ENCODE results near the gene DNAJC16. TPM values are rescaled to one million over a fixed set of nuclear protein-coding genes. Genes with fewer than 3 reads are reported as not detected.

DNAJC16 gene
- total and polyA plus RNA-seq, 3 donors from 2014 or later, result 19.9 to 32.1 (median 24.3) TPM

DNA sequence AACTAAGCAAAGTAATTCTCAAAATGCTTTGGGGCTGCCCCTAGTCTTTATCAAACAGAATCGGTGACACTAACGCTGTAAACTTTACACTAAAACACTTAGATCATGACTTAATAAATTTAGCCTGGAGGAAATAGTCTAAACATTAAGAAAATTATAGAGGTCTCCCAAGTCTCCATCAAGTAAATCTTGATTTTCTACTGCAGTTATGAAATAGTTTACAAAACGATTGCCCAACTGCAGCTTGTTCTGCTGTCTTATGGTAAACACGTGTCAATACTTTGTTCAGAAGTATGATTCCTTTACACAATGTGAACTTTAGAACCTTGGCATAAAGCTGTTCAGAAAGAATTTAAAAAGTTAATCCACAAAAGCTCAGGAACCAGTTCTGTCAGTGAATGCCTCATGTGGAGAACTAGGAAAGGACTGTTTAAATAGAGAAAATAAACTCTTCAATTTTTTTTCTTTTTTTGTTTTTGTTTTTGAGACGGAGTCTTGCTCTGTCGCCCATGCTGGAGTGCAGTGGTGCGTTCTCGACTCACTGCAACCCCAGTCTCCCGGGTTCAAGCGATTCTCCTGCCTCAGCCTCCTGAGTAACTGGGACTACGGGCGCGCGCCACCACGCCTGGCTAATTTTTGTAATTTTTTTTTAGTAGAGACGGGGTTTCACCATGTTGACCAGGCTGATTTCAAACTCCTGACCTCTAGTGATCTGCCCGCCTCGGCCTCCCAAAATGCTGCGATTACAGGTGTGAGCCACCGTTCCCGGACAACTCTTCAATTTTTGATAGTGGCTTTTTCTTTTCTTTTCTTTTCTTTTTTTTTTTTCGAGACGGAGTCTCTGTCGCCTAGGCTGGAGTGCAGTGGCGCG, 92.2 kb downstream of the DNAJC16 start:
- H3K27me3 ChIP-seq, result no peaks in the 10 kb centered on the region

DNA sequence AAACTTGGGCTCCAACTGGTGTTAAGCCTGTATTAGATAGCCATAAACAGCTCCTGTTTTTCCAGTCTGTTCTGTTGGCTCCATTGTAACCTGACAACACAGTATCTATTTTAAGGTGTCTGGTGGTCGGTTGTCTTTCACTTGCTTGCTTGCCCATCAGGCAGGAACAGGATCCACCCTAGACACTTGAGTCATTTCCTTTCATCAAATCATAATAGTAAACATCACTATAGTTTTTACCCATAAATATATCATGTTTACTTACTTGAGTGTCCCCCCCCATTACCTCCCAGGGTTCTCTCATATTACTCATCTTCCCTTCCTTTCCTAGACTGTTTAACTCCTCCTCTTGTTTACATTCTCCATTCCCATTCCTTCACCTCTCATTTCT, 93.5 kb downstream of the DNAJC16 start:
- no peak for TF ChIP-seq POLR2A (IDR thresholded peaks at IDR 0.05)
- TF ChIP-seq, protein P1, sequence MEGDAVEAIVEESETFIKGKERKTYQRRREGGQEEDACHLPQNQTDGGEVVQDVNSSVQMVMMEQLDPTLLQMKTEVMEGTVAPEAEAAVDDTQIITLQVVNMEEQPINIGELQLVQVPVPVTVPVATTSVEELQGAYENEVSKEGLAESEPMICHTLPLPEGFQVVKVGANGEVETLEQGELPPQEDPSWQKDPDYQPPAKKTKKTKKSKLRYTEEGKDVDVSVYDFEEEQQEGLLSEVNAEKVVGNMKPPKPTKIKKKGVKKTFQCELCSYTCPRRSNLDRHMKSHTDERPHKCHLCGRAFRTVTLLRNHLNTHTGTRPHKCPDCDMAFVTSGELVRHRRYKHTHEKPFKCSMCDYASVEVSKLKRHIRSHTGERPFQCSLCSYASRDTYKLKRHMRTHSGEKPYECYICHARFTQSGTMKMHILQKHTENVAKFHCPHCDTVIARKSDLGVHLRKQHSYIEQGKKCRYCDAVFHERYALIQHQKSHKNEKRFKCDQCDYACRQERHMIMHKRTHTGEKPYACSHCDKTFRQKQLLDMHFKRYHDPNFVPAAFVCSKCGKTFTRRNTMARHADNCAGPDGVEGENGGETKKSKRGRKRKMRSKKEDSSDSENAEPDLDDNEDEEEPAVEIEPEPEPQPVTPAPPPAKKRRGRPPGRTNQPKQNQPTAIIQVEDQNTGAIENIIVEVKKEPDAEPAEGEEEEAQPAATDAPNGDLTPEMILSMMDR (IDR thresholded peaks at IDR 0.05), result no peak
- no peak overlapping the region for H3K4me3 ChIP-seq
- H3K9me3 ChIP-seq, result no peaks in the 10 kb centered on the region
- 39 to 50% methylated on average over 1 of the region's 1 CpG for WGBS, 2 donors
- no peak overlapping the region for H3K27ac ChIP-seq
- DNase-seq, result no peak
- intact Hi-C loops (cut with DNase I; ENCODE audit: low total_unique reads), result no loop called here
- H3K4me1 ChIP-seq, result peaks cover 18% of the 10 kb centered on the region
- no peaks in the 10 kb centered on the region for H3K27me3 ChIP-seq
- no peaks in the 10 kb centered on the region for H3K36me3 ChIP-seq (ENCODE audit: low read depth, missing control alignments)

More for the DNA sequence above, 92.2 kb downstream of the DNAJC16 start:
- TF ChIP-seq, protein P1 (IDR thresholded peaks at IDR 0.05), result no peak
- TF ChIP-seq POLR2A (IDR thresholded peaks at IDR 0.05), result no peak
- intact Hi-C loops (cut with DNase I; ENCODE audit: low total_unique reads), result no loop called here
- 49 to 68% methylated on average over 26 of the region's 26 CpGs for WGBS, 2 donors
- DNase-seq, result no peak
- Histone ChIP-seq H3K9me3 (no peaks in the 10 kb centered on the region), H3K36me3 (ENCODE audit: low read depth, missing control alignments) (no peaks in the 10 kb centered on the region), H3K27ac (peak overlapping the region in 1 of 2 donors; percentile 92), H3K4me3 (peak overlapping the region; percentile 76 to 81), H3K4me1 (peaks cover 18% of the 10 kb centered on the region)

DNA sequence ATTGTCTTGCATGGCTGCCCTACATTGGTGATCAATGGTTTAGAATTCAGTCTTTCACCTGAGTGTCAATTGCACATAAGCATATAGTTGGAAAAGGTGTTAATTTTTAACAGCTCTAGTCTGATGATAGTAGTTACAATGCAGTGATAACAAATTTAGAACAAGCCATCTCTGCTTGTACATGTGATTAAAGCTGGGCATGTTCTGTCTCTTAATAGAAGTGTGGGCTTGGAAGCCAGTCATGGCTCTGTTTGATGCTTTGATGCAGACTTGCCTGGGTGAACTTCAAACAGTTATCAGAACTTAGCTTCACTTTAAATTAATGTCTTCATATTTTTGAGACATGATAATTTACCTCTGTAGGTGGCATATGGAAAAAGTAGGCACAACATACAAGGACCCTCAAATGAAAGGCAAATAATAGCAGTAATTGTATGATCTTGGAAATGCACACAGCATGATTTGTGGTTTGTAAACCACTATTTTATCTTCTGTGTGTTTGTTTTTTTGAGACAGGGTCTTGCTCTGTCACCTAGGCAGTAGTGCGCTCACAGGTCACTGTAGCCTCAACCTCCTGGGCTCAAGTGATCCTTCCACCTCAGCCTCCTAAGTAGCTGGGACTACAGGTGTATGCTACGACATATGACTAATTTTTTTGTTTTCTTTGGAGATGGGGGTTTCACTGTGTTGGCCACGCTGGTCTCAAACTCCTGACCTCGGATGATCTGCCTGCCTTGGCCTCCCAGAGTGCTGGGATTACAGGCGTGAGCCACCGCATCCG, 94.4 kb downstream of the DNAJC16 start:
- Histone ChIP-seq H3K36me3 (ENCODE audit: low read depth, missing control alignments) (no peaks in the 10 kb centered on the region), H3K9me3 (no peaks in the 10 kb centered on the region), H3K4me3 (no peak overlapping the region), H3K27me3 (no peaks in the 10 kb centered on the region), H3K27ac (no peak overlapping the region), H3K4me1 (peaks cover 18% of the 10 kb centered on the region)
- DNase-seq, result no peak
- TF ChIP-seq, protein P1 (IDR thresholded peaks at IDR 0.05), result no peak
- no peak for TF ChIP-seq POLR2A (IDR thresholded peaks at IDR 0.05)
- intact Hi-C loops (cut with DNase I; ENCODE audit: low total_unique reads), result no loop called here
- 89 to 96% methylated on average over 7 of the region's 7 CpGs for WGBS, 2 donors

DNA sequence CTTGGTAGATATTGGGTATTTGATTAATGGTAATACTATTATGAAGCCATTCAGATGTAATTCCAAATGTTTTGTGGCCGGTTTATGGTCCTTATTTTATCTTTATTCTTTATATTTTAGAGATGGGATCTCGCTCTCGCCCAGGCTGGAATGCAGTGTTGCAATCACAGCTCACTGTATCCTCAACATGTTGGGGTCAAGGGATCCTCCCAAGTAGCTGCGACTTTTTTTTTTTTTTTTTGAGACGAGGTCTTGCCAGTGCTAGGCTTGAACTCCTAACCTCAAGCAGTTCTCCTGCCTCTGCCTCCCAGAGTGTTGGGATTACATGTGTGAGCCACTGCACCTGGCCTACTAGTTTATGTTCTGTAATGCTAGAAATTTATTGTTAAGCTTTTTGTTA, 95.3 kb downstream of the DNAJC16 start:
- H3K27me3 ChIP-seq, result no peaks in the 10 kb centered on the region
- intact Hi-C loops (cut with DNase I; ENCODE audit: low total_unique reads), result no loop called here
- no peaks in the 10 kb centered on the region for H3K9me3 ChIP-seq
- no peaks in the 10 kb centered on the region for H3K36me3 ChIP-seq (ENCODE audit: low read depth, missing control alignments)
- WGBS, 2 donors, result 68 to 81% methylated on average over 5 of the region's 5 CpGs
- no peak for DNase-seq
- no peak overlapping the region for H3K4me3 ChIP-seq
- TF ChIP-seq, protein P1 (IDR thresholded peaks at IDR 0.05), result no peak
- no peak for TF ChIP-seq POLR2A (IDR thresholded peaks at IDR 0.05)
- peaks cover 14% of the 10 kb centered on the region for H3K4me1 ChIP-seq
- no peak overlapping the region for H3K27ac ChIP-seq
